Gastrocnemius medialis (tissue), 4 donors: ENCODE data around the gene SKA1. TPM values are rescaled to one million over a fixed set of nuclear protein-coding genes. Genes with fewer than 3 reads are reported as not detected.

Source experiments
- ATAC-seq, 2 donors: fragments of 150-250 bp; one replicate each; pipeline ENCODE4 v1.9.1; 2016
- DNase-seq, 2 donors: peaks; one replicate each; pipeline ENCODE4 v3.0.0-alpha.2; 2019
- H3K27ac ChIP-seq, 4 donors: fragments of 200-600 bp; sonication (generic); 1 replicate in 1 of 4; 2 replicates in 3 of 4; pipeline ENCODE4 v1.5.1; 2016 to 2018; ENCODE audit warnings: mild to moderate bottlenecking in 2 of 4, moderate library complexity in 1 of 4
- H3K27me3 ChIP-seq, 3 donors: fragments of 200-600 bp; sonication (generic) in 2 of 3; 1 replicate in 1 of 3; 2 replicates in 2 of 3; pipeline versions ENCODE4 v1.5.1 to v1.6.0; 2016 to 2019; ENCODE audit warnings: mild to moderate bottlenecking in 1 of 3, moderate library complexity in 1 of 3
- H3K36me3 ChIP-seq, 2 donors: fragments of 200-600 bp; sonication (generic) in 1 of 2; one replicate each; pipeline ENCODE4 v1.5.1; 2017 to 2018
- H3K4me1 ChIP-seq, 2 donors: fragments of 200-600 bp; sonication (generic) in 1 of 2; one replicate each; pipeline ENCODE4 v1.5.1; 2016 to 2017; ENCODE audit warnings: mild to moderate bottlenecking in 2 of 2
- H3K4me3 ChIP-seq, 4 donors: fragments of 200-600 bp; sonication (generic) in 3 of 4; 1 replicate in 1 of 4; 2 replicates in 3 of 4; pipeline ENCODE4 v1.5.1; 2016 to 2019; ENCODE audit warnings: mild to moderate bottlenecking in 2 of 4
- H3K9me3 ChIP-seq, 3 donors: fragments of 200-600 bp; sonication (generic) in 2 of 3; 1 replicate in 1 of 3; 2 replicates in 2 of 3; pipeline ENCODE4 v1.5.1; 2016 to 2019
- POLR2A ChIP-seq, 2 donors: fragments of 450-650 bp; IDR thresholded peaks; one replicate each; pipeline ENCODE4 v1.6.1; 2017; ENCODE audit warnings: antibody characterized with exemption in 2 of 2, mild to moderate bottlenecking in 2 of 2, moderate library complexity in 2 of 2
- in situ Hi-C, 4 donors: fragments of 200-750 bp; cut with MboI; loops; one replicate each; pipeline versions ENCODE4 v1.15.0 to v1.8.0; 2017; ENCODE audit warnings: low sequenced_read_pairs in 4 of 4
- intact Hi-C: fragments of 100-400 bp; cut with DNase I; formaldehyde crosslinking; loops from one replicate; pipeline ENCODE4 v1.15.1; 2023; ENCODE audit warnings: low total_unique reads
- total RNA-seq, 4 donors: library from RNA; depleted of rRNA; stranded (reverse); fragments of >200 nt; gene quantifications; one replicate each; pipeline versions ENCODE4 v1.1.0 to v1.2.3, GENCODE V29; 2016
- TF ChIP-seq, protein P1 (sequence below), 5 experiments: fragments of 450-650 bp in 3 of 5; fragments of 200-600 bp in 2 of 5; sonication (generic) in 2 of 5; IDR thresholded peaks in 4 of 5; conservative IDR thresholded peaks in 1 of 5; 1 replicate in 4 of 5; 2 replicates in 1 of 5; pipeline ENCODE4 v1.5.1; 2016 to 2019; ENCODE audit warnings: antibody characterized with exemption in 5 of 5, mild to moderate bottlenecking in 3 of 5, moderate library complexity in 3 of 5

The SKA1 gene, protein sequence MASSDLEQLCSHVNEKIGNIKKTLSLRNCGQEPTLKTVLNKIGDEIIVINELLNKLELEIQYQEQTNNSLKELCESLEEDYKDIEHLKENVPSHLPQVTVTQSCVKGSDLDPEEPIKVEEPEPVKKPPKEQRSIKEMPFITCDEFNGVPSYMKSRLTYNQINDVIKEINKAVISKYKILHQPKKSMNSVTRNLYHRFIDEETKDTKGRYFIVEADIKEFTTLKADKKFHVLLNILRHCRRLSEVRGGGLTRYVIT
- total RNA-seq, result under 1 TPM in 2 of 4 donors, not detected in 2; 0.15 to 0.16 TPM

DNA sequence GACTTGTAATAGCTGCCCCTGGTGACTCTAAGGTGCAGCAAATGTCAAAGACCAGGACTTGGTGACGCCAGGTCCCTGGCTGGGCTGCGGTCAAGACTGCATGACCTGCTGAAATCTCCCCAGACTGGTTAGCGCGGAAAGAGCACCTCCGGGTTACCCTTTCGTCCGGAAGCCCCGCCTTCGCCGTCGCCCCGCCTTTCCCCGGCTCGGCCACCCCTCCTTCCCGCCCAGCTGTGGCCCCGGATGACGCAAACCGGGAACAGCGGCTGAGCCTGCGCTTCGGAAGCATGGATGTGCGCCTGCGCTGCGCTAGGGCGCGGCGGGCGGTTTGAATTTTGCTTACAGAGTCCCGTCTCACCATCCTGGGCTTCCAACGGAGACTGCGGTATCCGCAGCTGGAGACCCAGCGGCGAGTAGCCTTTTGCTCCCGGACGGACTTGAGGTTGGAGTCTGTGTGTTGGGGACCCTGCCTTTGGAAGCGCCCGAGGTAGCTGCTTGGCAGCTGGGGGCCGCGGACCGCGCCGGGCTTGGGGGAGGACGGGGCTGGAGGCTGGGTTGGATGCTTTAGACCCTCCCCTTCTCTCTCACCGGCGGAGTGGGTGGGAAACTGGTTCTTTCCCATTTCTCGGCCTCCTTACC is at the start of gene SKA1:
Gene SKA1, plus strand, starts transcription at position 294 of the 639 bp plus-strand sequence. CDS start 785 bp downstream, outside the sequence.
- TF ChIP-seq POLR2A (IDR thresholded peaks at IDR 0.05), result peak; percentile 43 to 60
- TF ChIP-seq, protein P1, sequence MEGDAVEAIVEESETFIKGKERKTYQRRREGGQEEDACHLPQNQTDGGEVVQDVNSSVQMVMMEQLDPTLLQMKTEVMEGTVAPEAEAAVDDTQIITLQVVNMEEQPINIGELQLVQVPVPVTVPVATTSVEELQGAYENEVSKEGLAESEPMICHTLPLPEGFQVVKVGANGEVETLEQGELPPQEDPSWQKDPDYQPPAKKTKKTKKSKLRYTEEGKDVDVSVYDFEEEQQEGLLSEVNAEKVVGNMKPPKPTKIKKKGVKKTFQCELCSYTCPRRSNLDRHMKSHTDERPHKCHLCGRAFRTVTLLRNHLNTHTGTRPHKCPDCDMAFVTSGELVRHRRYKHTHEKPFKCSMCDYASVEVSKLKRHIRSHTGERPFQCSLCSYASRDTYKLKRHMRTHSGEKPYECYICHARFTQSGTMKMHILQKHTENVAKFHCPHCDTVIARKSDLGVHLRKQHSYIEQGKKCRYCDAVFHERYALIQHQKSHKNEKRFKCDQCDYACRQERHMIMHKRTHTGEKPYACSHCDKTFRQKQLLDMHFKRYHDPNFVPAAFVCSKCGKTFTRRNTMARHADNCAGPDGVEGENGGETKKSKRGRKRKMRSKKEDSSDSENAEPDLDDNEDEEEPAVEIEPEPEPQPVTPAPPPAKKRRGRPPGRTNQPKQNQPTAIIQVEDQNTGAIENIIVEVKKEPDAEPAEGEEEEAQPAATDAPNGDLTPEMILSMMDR (IDR thresholded peaks at IDR 0.05 in 4 of 5, conservative IDR thresholded peaks at IDR 0.05 in 1 of 5), result no peak
- H3K27ac ChIP-seq, result peak within 1 kb of the TSS; percentile 70 to 77 (median 74)
- peak within 1 kb of the TSS; percentile 52 to 60 (median 56) for H3K4me3 ChIP-seq
- no peaks in the 10 kb centered on the region for H3K27me3 ChIP-seq
- H3K36me3 ChIP-seq, result no peaks in the 10 kb centered on the region
- peaks cover 0 to 3% (median 0%) of the 10 kb centered on the region in 3 donors for H3K9me3 ChIP-seq
- DNase-seq, result peak; percentile 79 to 85
- ATAC-seq, result peak; percentile 98 to 99
- intact Hi-C loops (loop anchor here (2.0 kb wide), 2 partner anchors 66 to 94 kb away; partner anchors contain the start of gene MBD1), in situ Hi-C loops (loop anchor here in 1 of 4 donors (10.0 kb wide), 1 partner anchor 110 kb away; the partner anchor contains the start of gene CFAP53)
- H3K4me1 ChIP-seq, result peaks cover 7 to 8% of the 10 kb centered on the region in 2 donors

DNA sequence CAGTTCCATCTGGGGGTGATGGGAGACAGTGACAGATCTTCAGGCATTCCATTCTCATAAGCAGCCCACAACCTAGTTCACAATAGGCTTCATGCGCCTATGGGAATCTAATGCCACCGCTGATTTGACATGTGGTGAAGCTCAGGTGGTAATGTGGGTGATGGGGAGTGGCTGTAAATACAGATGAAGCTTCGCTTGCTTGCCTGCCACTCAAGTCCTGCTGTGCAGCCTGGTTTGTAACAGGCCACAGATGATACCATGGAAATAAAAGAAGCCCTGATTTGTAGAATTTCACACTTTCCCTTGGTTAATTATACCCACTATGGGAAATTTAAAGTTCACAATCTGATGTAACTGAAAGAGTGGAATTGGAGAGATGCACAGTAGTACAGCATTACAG is 46.9 kb upstream of the SKA1 start:
- H3K9me3 ChIP-seq, result no peaks in the 10 kb centered on the region
- H3K27me3 ChIP-seq, result no peaks in the 10 kb centered on the region
- ATAC-seq (no peak), DNase-seq (no peak)
- no peak overlapping the region for H3K27ac ChIP-seq
- intact Hi-C loops (no loop called here), in situ Hi-C loops (no loop called here)
- no peak overlapping the region for H3K4me3 ChIP-seq
- no peaks in the 10 kb centered on the region for H3K36me3 ChIP-seq
- no peaks in the 10 kb centered on the region for H3K4me1 ChIP-seq
- TF ChIP-seq POLR2A (IDR thresholded peaks at IDR 0.05), result no peak
- TF ChIP-seq, protein P1 (IDR thresholded peaks at IDR 0.05 in 4 of 5, conservative IDR thresholded peaks at IDR 0.05 in 1 of 5), result no peak

DNA sequence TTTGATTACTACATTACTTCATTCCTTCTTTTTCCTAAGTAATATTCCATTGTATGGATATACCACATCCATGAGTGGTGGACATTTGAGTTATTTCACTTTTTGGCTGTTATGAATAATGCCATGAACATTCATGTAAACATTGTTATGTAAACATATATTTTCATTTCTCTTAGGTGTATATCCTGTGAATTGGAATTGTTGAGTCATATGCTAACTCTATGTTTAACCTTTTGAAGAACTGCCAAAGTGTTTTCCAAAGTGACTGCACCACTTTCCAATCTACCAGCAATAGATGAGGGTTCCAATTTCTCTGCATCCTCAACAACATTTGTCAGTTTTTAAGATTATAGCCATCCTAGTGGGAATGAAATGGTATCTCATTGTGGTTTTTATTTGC is 44.7 kb upstream of the SKA1 start:
- in situ Hi-C loops (no loop called here), intact Hi-C loops (no loop called here)
- H3K9me3 ChIP-seq, result no peaks in the 10 kb centered on the region
- no peak overlapping the region for H3K4me3 ChIP-seq
- H3K4me1 ChIP-seq, result no peaks in the 10 kb centered on the region
- ATAC-seq (no peak), DNase-seq (no peak)
- H3K36me3 ChIP-seq, result no peaks in the 10 kb centered on the region
- TF ChIP-seq, protein P1 (IDR thresholded peaks at IDR 0.05 in 4 of 5, conservative IDR thresholded peaks at IDR 0.05 in 1 of 5), result no peak
- TF ChIP-seq POLR2A (IDR thresholded peaks at IDR 0.05), result no peak
- H3K27me3 ChIP-seq, result no peaks in the 10 kb centered on the region
- no peak overlapping the region for H3K27ac ChIP-seq

DNA sequence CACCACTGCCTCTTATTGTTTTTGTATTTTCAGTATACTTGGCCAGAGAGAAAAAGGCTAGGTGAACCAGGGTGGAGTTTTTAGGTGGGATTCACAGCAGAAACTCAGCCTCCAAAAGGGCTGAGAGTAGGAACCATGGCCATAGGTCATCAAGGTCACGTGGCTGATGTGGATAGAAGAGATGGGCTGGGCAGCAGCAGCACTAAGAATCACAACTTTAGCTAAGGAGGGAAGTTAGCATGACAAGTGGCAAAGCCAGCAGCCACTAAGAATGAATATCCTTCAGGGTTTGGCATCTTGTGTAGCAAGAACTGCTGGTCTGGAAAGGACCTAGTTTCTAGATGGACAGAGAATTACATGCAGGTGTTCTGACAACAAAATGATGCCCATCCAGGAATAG is 43.2 kb upstream of the SKA1 start:
- Histone ChIP-seq H3K4me3 (no peak overlapping the region), H3K9me3 (no peaks in the 10 kb centered on the region), H3K36me3 (no peaks in the 10 kb centered on the region), H3K27ac (no peak overlapping the region), H3K4me1 (no peaks in the 10 kb centered on the region), H3K27me3 (no peaks in the 10 kb centered on the region)
- ATAC-seq (no peak), DNase-seq (no peak)
- intact Hi-C loops, result no loop called here
- in situ Hi-C loops, result no loop called here
- TF ChIP-seq POLR2A (IDR thresholded peaks at IDR 0.05), result no peak
- TF ChIP-seq, protein P1 (IDR thresholded peaks at IDR 0.05 in 4 of 5, conservative IDR thresholded peaks at IDR 0.05 in 1 of 5), result no peak
